Dermis microvascular lymphatic vessel endothelial cell (primary cell): ENCODE data around the gene HABP4. TPM values are rescaled to one million over a fixed set of nuclear protein-coding genes. Genes with fewer than 3 reads are reported as not detected.

Experiments used
- DNase-seq, 2 donors: peaks; one replicate each; pipeline versions ENCODE4 v3.0.0 to v3.0.0-alpha.2; 2010; ENCODE audit warnings: low read depth in 2 of 2
- total RNA-seq: library from RNA; depleted of rRNA; stranded (reverse); fragments of >200 nt; gene quantifications from 2 replicates; pipeline ENCODE4 v1.2.1, GENCODE V29; 2014

Gene HABP4
- total RNA-seq, 1 donor from 2014 or later = 6.0 TPM

DNA sequence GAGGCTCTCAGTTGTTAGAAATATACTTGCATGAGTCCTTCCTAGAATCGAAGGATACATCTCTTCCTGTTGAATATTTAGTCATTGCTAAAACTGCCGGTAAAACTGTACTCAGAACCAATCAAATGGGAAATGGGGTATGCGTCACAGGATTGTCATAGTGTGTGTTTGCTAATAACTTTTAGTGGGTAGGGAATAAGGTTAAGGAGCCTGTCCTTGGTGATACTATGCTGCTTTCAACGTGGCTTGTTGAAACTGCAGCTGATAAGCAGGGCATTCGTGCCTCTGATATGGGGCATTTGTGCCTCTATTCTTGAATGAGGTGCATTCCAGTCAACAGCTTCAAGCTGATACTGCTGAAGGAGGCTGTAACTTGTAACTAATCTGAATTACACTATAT, 26.6 kb downstream of the HABP4 start:
- DNase-seq = peak in 1 of 2 donors; percentile 42

DNA sequence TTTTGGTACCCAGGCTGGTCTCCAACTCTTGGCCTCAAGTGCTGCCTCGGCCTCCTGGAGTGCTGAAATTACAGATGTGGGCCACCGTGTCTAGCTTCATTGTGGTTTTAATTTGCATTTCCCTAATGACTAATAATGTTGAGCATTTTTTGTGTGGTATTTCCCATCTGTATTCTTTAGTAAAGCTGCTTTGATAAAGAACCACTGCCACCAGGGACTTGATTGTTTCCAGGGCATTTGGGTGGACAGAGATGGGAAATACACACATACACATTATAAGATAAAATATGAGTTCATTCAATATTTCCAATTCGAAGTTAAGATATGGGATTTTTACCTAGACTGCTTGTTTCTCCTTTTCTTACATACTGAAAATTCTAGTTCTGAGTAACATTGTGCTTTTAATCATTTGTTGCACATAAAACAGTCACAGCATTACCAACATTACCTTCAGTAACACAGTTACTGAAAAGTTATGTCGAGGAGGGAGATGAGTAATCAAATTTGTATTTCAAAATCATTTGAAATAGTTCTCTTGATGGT, 28.9 kb downstream of the HABP4 start:
- no peak for DNase-seq

GRCh38 chr9:96480736-96481135, 30.8 kb downstream of the HABP4 start:
- no peak for DNase-seq

- DNase-seq = no peak
Measured at GRCh38 chr9:96482476-96482875, 32.5 kb downstream of the HABP4 start.

- no peak for DNase-seq
Measured at GRCh38 chr9:96483197-96483596, 33.2 kb downstream of the HABP4 start.

DNA sequence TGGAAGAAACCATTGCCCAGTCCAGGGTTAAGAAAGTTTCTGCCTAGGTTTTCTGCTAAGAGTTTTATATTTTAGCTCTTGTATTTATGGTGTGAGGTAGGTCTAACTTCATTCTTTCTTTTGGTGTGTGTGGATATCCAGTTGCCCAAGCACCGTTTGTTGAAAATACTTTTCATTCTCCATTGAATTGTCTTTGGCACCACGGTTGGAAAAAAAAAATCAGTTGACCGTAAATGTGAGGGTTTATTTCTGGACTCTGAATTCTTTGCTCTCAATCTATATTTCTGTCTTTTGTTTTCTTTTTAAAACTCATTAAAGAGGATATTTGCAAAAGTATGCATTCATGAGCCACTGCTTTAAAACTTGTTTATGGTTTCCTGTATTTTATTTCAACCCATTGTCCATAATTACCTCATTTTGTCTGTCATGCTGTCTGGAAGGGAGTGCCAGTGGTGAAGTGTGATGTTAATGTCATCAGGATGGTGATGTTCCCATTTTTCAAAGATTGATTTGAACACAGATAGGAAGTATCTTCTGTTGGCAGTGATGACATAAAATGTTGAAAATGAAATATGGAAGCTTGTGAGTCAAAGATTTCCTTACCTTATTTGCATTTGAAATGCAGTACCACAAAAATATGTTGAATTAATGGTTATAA, 33.9 kb downstream of the HABP4 start:
- peak; percentile 43 to 75 for DNase-seq

GRCh38 chr9:96484521-96484931, 34.6 kb downstream of the HABP4 start:
- peak in 1 of 2 donors; percentile 19 for DNase-seq

DNA sequence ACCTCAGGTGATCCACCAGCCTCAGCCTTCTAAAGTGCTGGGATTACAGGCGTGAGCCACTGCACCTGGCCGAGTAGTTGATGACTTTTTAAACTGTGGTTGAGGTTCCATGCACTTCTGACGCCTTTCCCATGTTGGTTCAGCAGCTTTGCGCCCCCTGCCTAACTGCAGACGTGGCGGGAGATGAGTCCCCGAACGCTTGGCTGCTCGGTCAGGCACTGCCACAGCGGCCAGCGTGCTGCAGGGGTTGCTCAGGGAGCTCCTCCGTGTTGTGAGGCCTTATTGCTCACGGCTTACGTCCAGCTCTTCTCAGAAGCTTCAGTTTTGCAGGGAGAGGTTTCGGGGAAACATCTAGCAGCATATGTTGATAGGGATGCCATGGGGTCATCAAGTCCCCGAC, 35.3 kb downstream of the HABP4 start:
- DNase-seq = no peak

DNA sequence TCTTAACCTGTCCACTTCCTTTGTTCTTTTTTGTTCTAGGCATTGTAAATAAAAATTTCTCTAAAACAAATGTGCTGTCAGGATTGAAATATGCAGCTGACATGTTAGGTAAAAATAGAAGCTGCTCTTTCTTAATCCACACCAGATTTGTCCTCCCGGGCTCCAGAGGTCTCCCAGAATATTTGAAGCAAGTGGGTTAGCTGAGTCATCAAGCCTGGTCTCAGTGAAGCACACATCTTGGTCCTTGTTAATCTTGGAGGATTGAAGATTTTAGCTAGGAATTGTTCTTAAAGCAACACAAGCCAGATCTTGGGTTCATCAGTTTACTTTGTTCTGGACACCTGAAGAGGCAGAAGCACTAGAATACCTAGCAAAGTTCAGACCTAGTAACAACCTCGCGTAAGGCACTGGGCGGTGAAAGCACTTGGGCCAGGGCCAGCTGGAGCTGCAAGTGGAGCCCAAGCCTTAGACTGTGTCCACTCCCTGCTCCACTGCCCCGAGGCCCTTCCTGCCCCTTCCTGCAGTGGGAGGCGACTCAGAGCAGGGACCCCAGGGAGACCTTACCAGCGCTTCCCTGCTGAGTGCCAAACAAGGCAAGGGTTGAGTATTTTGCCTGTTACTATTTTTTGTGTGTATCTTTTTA, 36.5 kb downstream of the HABP4 start:
- no peak for DNase-seq

- DNase-seq = no peak
Measured at GRCh38 chr9:96487029-96487396, 37.0 kb downstream of the HABP4 start.

GRCh38 chr9:96487949-96488348, 38.0 kb downstream of the HABP4 start:
- DNase-seq = peak; percentile 58 to 61

DNA sequence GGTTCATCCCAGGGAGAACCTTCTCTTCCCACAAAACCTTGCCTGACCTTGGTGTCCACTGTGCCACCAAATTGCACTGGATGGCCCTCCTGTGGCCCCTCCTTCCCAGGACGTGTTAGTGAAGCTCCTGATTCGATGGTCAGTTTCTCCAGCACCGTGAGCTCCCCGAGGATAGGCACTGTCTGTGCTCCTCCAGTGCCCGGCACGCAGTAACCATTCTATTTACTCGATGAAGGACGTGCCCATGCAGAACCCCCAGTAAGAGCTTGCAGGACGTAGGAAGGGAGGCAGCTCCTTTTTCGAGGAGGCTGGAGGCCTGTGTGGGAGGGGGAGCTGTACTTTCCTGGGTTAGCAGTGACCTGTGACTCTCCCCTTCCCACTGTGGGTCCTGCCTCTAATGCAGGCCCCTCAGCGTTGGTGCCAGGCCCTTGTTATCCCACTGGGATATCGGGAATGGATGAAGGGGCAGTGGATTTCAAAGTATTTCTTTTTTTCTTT, 39.6 kb downstream of the HABP4 start:
- DNase-seq = no peak

GRCh38 chr9:96490534-96491078, 40.6 kb downstream of the HABP4 start:
- no peak for DNase-seq

DNA sequence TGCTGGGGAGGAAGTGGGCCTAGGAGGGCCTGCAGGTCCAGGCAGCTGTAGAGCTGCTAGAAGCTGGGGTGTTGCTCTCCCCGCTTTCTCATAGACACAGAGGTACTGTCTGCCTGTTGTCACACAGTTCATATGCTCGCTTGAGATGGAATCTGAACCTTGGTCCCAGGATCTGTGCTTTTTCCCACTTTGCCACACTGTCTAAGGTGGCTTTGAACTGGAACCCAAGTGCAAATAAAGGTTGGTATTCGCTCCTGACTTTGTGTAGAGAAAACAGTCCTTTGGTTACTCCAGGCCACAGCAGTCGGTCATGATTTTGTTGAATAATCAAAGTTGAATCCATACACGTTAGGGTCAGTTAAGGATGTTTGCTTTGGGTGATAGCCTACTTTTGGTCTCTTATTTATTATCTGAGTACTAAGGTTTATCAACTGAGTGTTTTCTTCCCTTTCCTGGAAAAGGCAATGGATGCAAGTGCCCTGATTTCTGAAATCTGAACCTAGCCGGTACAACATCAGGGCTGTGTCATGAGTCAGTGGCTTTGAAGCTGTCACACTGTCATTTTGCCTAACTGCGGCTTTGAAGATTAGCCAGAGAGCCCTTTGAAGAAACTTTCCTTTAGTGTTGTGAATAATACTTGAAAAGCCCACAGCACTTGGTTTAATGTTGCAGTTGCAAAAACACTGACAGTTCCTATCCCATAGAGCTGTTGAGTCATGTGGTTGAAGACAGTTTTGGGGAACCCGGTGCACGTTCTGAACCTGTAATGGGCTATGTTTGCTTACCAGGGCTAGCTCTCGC, 41.3 kb downstream of the HABP4 start:
- no peak for DNase-seq

DNA sequence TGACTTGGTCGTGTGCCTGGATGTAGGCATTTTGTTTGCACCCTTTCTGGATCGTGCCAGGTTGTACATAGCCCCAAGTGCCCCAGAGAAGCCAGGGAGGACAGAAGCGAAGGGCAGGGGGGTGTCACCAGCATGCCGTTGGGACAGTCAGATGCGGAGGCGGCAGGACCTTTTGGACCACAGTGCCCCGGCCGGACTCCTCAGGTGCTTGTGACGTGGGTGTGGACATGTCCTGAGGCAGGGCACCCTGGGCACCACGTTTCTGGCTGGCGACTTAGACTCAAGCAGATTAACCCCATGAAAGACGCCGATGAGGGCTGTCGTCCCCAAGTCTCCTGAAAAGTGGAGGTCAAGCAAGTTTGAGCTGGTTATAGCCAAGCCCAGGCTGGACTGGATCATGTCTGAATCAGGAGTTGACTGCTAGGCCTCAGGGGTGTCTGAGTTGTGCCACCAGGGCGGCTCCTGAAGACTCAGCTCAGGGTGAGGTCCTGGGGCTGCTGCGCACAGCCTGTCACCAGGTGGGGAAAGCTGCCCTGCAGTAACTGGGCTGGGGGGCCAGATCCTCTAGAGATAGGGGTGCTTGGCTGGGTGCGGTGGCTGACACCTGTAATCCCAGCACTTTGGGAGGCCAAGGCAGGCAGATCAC, 42.0 kb downstream of the HABP4 start:
- no peak for DNase-seq

- DNase-seq = no peak
Measured at GRCh38 chr9:96492993-96493531, 43.1 kb downstream of the HABP4 start.

GRCh38 chr9:96493757-96494156, 43.8 kb downstream of the HABP4 start:
- no peak for DNase-seq

- no peak for DNase-seq
Measured at GRCh38 chr9:96494215-96494800, 44.3 kb downstream of the HABP4 start.

DNA sequence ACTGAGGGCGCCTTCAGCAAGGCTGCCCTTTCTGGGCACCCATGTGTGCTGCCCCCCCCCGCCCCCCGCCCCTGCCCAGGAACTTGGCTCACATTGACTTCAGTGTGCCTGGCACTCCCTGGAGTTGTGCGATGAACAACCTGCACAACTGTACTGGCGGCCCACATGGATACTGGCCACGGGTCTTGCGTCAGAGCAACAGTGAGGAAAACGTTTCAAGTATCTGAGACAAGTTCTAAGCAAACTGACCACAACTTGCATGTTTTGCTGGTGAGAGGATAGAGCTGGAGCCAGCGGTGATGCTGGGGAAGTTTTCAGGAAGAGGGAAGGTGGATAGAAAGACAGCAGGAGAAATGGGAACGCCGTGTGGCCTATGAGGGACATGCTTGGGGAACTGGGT, 45.4 kb downstream of the HABP4 start:
- DNase-seq = no peak

- DNase-seq = no peak
Measured at GRCh38 chr9:96496368-96497116, 46.6 kb downstream of the HABP4 start.
